Astrocyte (in vitro differentiated cells and primary cell): ENCODE results near the gene DCTN4. TPM values are rescaled to one million over a fixed set of nuclear protein-coding genes. Genes with fewer than 3 reads are reported as not detected.
A peak's percentile ranks its signal among the peaks of the same experiment; 100 is the strongest.

Source experiments
- DNase-seq: peaks from one replicate; pipeline ENCODE4 v3.0.0-alpha.2; 2010; ENCODE audit warnings: low read depth
- FAIRE-seq: peaks from 2 replicates; lab custom pipeline; 2011; peaks lifted over from hg19 to GRCh38; lab: Jason Lieb, UNC
- H2AFZ ChIP-seq: 2 replicates; pipeline ENCODE4 v1.6.0; 2012; ENCODE audit warnings: low read depth, low read length, inconsistent platforms
- H3K27ac ChIP-seq: 2 replicates; pipeline ENCODE4 v1.5.1; 2011; ENCODE audit warnings: low read depth, low read length, inconsistent platforms
- H3K27me3 ChIP-seq: 2 replicates; pipeline ENCODE4 v1.6.0; 2011; ENCODE audit warnings: low read length, inconsistent platforms; ENCODE audit not compliant: insufficient read depth
- H3K36me3 ChIP-seq: 2 replicates; pipeline ENCODE4 v1.5.1; 2011; ENCODE audit warnings: low read length, inconsistent platforms; ENCODE audit not compliant: insufficient read depth
- H3K4me1 ChIP-seq: 2 replicates; pipeline ENCODE4 v1.5.1; 2011; ENCODE audit warnings: low read length, inconsistent platforms; ENCODE audit not compliant: insufficient read depth
- H3K4me2 ChIP-seq: 2 replicates; pipeline ENCODE4 v1.6.0; 2012; ENCODE audit warnings: low read length, inconsistent platforms
- H3K4me3 ChIP-seq: 2 replicates; pipeline ENCODE4 v1.5.1; 2011; ENCODE audit warnings: low read depth, mild to moderate bottlenecking, low read length, inconsistent platforms; ENCODE audit not compliant: insufficient read depth
- H3K79me2 ChIP-seq: 2 replicates; pipeline ENCODE4 v1.6.0; 2012; ENCODE audit warnings: mild to moderate bottlenecking, low read length, inconsistent platforms; ENCODE audit not compliant: insufficient read depth
- H3K9ac ChIP-seq: 2 replicates; pipeline ENCODE4 v1.6.0; 2012; ENCODE audit warnings: mild to moderate bottlenecking, low read length, inconsistent platforms
- H3K9me3 ChIP-seq: 2 replicates; pipeline ENCODE4 v1.5.1; 2012; ENCODE audit warnings: low read depth, mild to moderate bottlenecking, low read length, inconsistent platforms; ENCODE audit not compliant: insufficient read depth
- H4K20me1 ChIP-seq: 2 replicates; pipeline ENCODE4 v1.6.0; 2012; ENCODE audit warnings: low read length, inconsistent platforms; ENCODE audit not compliant: insufficient read depth
- H3K27ac Mint-ChIP-seq: one replicate; pipeline ENCODE4 v1.8.0; 2021; ENCODE audit warnings: mild to moderate bottlenecking, mixed read lengths; ENCODE audit not compliant: unreplicated experiment
- H3K27me3 Mint-ChIP-seq: one replicate; pipeline ENCODE4 v1.8.0; 2021; ENCODE audit warnings: low read depth, mixed read lengths; ENCODE audit not compliant: unreplicated experiment
- H3K36me3 Mint-ChIP-seq: one replicate; pipeline ENCODE4 v1.8.0; 2021; ENCODE audit warnings: low read depth, mixed read lengths; ENCODE audit not compliant: unreplicated experiment
- H3K4me1 Mint-ChIP-seq: one replicate; pipeline ENCODE4 v1.8.0; 2021; ENCODE audit warnings: low read depth, mixed read lengths; ENCODE audit not compliant: unreplicated experiment
- H3K4me3 Mint-ChIP-seq: one replicate; pipeline ENCODE4 v1.8.0; 2021; ENCODE audit warnings: mild to moderate bottlenecking, moderate library complexity, mixed read lengths; ENCODE audit not compliant: unreplicated experiment
- H3K9me3 Mint-ChIP-seq: one replicate; pipeline ENCODE4 v1.8.0; 2021; ENCODE audit warnings: mild to moderate bottlenecking, mixed read lengths; ENCODE audit not compliant: unreplicated experiment
- CTCF ChIP-seq: IDR thresholded peaks from 2 replicates; pipeline ENCODE4 v1.5.1; 2011; ENCODE audit warnings: low read depth, mild to moderate bottlenecking, inconsistent platforms, low read length, moderate library complexity; ENCODE audit not compliant: insufficient read depth
- EZH2 ChIP-seq: IDR thresholded peaks from 2 replicates; pipeline ENCODE4 v1.6.1; 2012; ENCODE audit warnings: mild to moderate bottlenecking, low read length, inconsistent platforms; ENCODE audit not compliant: insufficient read depth
- total RNA-seq: library from RNA; stranded (reverse); gene quantifications from 2 replicates; pipeline ENCODE4 v1.2.1, GENCODE V29; 2021

DCTN4 gene
- total RNA-seq, 1 donor from 2014 or later = 57.0 TPM

DNA sequence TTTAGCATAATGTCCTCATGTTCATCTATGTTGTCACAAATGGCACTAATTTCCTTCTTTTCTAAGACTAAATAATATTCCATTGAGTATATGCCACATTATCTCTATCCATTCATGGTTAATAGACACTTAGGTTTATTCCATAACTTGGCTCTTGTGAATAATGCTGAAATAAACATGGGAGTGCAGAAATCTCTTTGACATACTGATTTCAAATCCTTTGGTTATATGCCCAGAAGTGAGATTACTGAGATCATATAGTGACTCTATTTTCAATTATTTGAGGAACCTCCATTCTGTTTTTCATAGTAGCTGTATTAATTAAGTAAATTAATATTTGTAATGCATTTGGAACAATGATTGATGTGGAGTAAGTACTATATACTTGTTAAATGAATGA is 32.7 kb upstream of the DCTN4 start:
- H3K27me3 ChIP-seq = no peaks in the 10 kb centered on the region
- no peaks in the 10 kb centered on the region for H3K9me3 ChIP-seq
- H3K4me2 ChIP-seq = peak overlapping the region; percentile 81
- peaks cover 27% of the 10 kb centered on the region for H3K4me1 ChIP-seq
- Mint-ChIP-seq H3K4me3 (peak overlapping the region; percentile 51), H3K27me3 (no peaks in the 10 kb centered on the region), H3K9me3 (peaks cover 2% of the 10 kb centered on the region), H3K36me3 (peaks cover 8% of the 10 kb centered on the region), H3K4me1 (peaks cover 39% of the 10 kb centered on the region), H3K27ac (peak overlapping the region; percentile 81)
- H4K20me1 ChIP-seq = peaks cover 7% of the 10 kb centered on the region
- FAIRE-seq (no peak), DNase-seq (no peak)
- no peak for TF ChIP-seq CTCF
- TF ChIP-seq EZH2 = no peak
- no peak overlapping the region for H2AFZ ChIP-seq
- peak overlapping the region; percentile 91 for H3K27ac ChIP-seq
- H3K9ac ChIP-seq = no peak overlapping the region
- peaks cover 54% of the 10 kb centered on the region for H3K79me2 ChIP-seq
- no peak overlapping the region for H3K4me3 ChIP-seq
- H3K36me3 ChIP-seq = peaks cover 4% of the 10 kb centered on the region

DNA sequence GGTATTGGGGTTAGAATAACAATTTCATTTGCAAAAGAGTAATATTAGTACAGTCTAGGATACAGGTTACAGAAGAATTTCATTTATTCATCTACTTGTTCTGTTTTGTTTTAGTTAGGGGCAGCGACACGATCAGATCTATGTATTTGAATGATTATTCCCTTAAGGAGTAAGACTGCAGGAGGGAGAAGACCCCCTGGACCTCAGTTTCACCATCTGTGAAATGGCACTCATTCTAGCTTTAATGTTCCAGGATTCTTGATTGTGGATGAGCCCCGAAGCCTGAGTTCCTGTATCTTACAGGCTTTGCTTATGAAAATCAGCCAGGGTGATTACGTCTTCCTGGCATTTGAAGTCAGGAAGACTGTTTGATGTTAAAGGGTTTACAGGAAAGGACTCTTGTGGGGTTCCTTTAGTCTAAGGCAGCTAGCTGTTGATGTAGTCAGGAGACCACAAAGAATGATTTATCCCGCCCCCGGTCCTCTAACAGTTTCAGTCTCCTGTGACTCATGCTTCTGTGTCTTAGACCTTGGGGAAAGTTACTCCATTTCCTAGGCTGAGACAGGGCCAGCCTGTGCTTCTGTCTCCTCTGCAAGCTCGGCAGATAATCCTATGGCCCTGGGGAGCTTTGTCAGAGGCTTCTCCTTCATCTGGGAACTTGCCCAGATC is 31.3 kb upstream of the DCTN4 start:
- H3K9ac ChIP-seq = peak overlapping the region; percentile 71
- no peaks in the 10 kb centered on the region for H3K27me3 ChIP-seq
- Mint-ChIP-seq H3K27ac (peak overlapping the region; percentile 89), H3K9me3 (peaks cover 4% of the 10 kb centered on the region), H3K36me3 (peaks cover 7% of the 10 kb centered on the region), H3K4me1 (peaks cover 39% of the 10 kb centered on the region), H3K27me3 (no peaks in the 10 kb centered on the region), H3K4me3 (peak overlapping the region; percentile 58)
- no peak for TF ChIP-seq CTCF
- no peak for TF ChIP-seq EZH2
- no peaks in the 10 kb centered on the region for H4K20me1 ChIP-seq
- peaks cover 27% of the 10 kb centered on the region for H3K4me1 ChIP-seq
- no peaks in the 10 kb centered on the region for H3K36me3 ChIP-seq
- no peak overlapping the region for H2AFZ ChIP-seq
- peak overlapping the region; percentile 91 for H3K27ac ChIP-seq
- no peaks in the 10 kb centered on the region for H3K9me3 ChIP-seq
- FAIRE-seq (peak; percentile 99), DNase-seq (peak; percentile 100)
- H3K79me2 ChIP-seq = peaks cover 66% of the 10 kb centered on the region
- H3K4me3 ChIP-seq = peak overlapping the region; percentile 39
- H3K4me2 ChIP-seq = peak overlapping the region; percentile 81

DNA sequence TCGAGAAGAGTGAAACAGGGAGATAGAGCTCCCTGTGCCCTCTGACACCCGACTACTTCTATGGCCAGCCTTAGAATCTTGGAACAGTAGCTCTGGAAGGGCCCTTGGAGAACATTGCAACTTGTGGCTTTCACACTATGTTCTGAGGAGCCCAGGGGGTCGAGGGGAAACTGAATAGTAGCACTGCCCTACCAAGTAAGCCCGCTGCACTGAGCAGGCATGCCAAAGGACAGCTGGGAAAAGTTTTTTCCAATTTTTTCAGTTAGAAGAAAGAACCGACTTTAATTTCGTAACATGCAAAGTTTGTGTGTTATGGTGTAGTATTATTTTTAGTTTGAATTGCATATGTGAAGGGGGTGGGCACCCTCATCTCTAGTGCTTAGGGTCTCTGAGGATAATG is 30.6 kb upstream of the DCTN4 start:
- H3K79me2 ChIP-seq = peaks cover 67% of the 10 kb centered on the region
- no peaks in the 10 kb centered on the region for H3K9me3 ChIP-seq
- TF ChIP-seq EZH2 (no peak), CTCF (no peak)
- H3K9ac ChIP-seq = no peak overlapping the region
- H2AFZ ChIP-seq = no peak overlapping the region
- peak overlapping the region; percentile 81 for H3K4me2 ChIP-seq
- Mint-ChIP-seq H3K27me3 (no peaks in the 10 kb centered on the region), H3K4me1 (peaks cover 39% of the 10 kb centered on the region), H3K4me3 (no peak overlapping the region), H3K36me3 (peaks cover 7% of the 10 kb centered on the region), H3K9me3 (peaks cover 4% of the 10 kb centered on the region), H3K27ac (peak overlapping the region; percentile 89)
- peak overlapping the region; percentile 61 for H3K27ac ChIP-seq
- DNase-seq = no peak
- H3K27me3 ChIP-seq = no peaks in the 10 kb centered on the region
- no peak for FAIRE-seq
- H3K4me1 ChIP-seq = peaks cover 27% of the 10 kb centered on the region
- H4K20me1 ChIP-seq = no peaks in the 10 kb centered on the region
- H3K36me3 ChIP-seq = no peaks in the 10 kb centered on the region
- no peak overlapping the region for H3K4me3 ChIP-seq
